ENCODE results near the gene HDAC4. TPM values are rescaled to one million over a fixed set of nuclear protein-coding genes. Genes with fewer than 3 reads are reported as not detected.

Gene HDAC4
- total and polyA plus RNA-seq, 2 of the 8 experiments (the other 6 are each of a cell fraction or from before 2014, with no cell fraction given): 15.4 to 31.5 TPM

GRCh38 chr2:239249776-239250175 lies 151.0 kb downstream of the HDAC4 start:
- H3K27me3 ChIP-seq (replicated peaks in 1 of 4; ENCODE audit: control insufficient read depth in 3 of 4, extremely low read depth in 1 of 4, insufficient read depth in 3 of 4, low read length in 3 of 4): no peaks in the 10 kb centered on the region; a peak in 1 of 7 replicates
- H4K20me1 ChIP-seq (replicated peaks in 1 of 2; ENCODE audit: control insufficient read depth in 1 of 2, insufficient read depth in 2 of 2, low read length in 2 of 2): peaks cover 14 to 28% of the 10 kb centered on the region in 2 experiments
- no peak overlapping the region for H2BK12ac ChIP-seq (ENCODE audit: low read depth, low read length)
- no peaks in the 10 kb centered on the region for H3K9me3 ChIP-seq (ENCODE audit: insufficient read depth in 2 of 2, low read depth in 1 of 2, low read length in 1 of 2)
- no peak overlapping the region for H4K5ac ChIP-seq (ENCODE audit: insufficient read length, low read depth, low read length)
- no peak overlapping the region for H3K56ac ChIP-seq (replicated peaks; ENCODE audit: insufficient read length, low read depth, low read length)
- DNase-seq (ENCODE audit: low read depth in 1 of 2, low spot score in 2 of 2): no peak
- no peaks in the 10 kb centered on the region for H3K23me2 ChIP-seq (ENCODE audit: low read depth, low read length)
- H4K91ac ChIP-seq (replicated peaks; ENCODE audit: insufficient read length, low read length): no peak overlapping the region
- ChIA-PET CTCF (ENCODE audit: partially characterized antibody) (interaction anchor here (0.6 to 1.7 kb wide), 5 partner anchors 10 to 142 kb away, joined by 3 read pairs; no protein-coding TSS in a partner anchor), POLR2A (ENCODE audit: partially characterized antibody) (interaction anchor here (1.7 kb wide), 1 partner anchor 89 kb away, joined by 4 read pairs; no protein-coding TSS in a partner anchor)
- no peak overlapping the region for H2AK5ac ChIP-seq (ENCODE audit: low read depth, low read length)
- WGBS, 2 experiments (ENCODE audit: extremely low coverage in 1 of 2, insufficient coverage in 1 of 2, insufficient read length in 1 of 2, insufficient replicate concordance in 2 of 2, low coverage in 1 of 2, low lambda C conversion rate in 2 of 2, missing lambda C conversion rate in 1 of 2): 91% methylated on average over 16 of the region's 17 CpGs; no CpG with 5 or more reads in 1 of the 2 experiments
- FAIRE-seq: no peak
- H3K27ac ChIP-seq (ENCODE audit: low read depth, low read length): no peak overlapping the region
- H2BK5ac ChIP-seq (ENCODE audit: low read depth, low read length): no peak overlapping the region
- TF ChIP-seq PHF8 (conservative IDR thresholded peaks at IDR 0.05; ENCODE audit: low read depth, low read length): no peak
- TF ChIP-seq RNF2 (IDR thresholded peaks at IDR 0.05; ENCODE audit: borderline replicate concordance, low read depth, low read length, missing control alignments, poor library complexity, severe bottlenecking): no peak
- H2BK120ac ChIP-seq (replicated peaks; ENCODE audit: low read depth, low read length): no peak overlapping the region
- no peak overlapping the region for H2BK20ac ChIP-seq (ENCODE audit: low read length)
- no peaks in the 10 kb centered on the region for H3K36me3 ChIP-seq (ENCODE audit: control insufficient read depth in 2 of 4, insufficient read depth in 4 of 4, low read length in 3 of 4)
- H2BK15ac ChIP-seq (ENCODE audit: low read length): no peak overlapping the region
- H4K8ac ChIP-seq (ENCODE audit: extremely low read depth, insufficient read depth, low read length): no peak overlapping the region; the same call in 1 of the 2 replicates
- H3K79me1 ChIP-seq (ENCODE audit: low read depth, low read length): peaks cover 21% of the 10 kb centered on the region
- H3K79me2 ChIP-seq (ENCODE audit: control insufficient read depth in 1 of 2, insufficient read depth in 2 of 2, low read length in 2 of 2): peaks cover 0 to 84% of the 10 kb centered on the region in 2 experiments; a peak in 2 of 4 replicates
- no peak overlapping the region for H3K14ac ChIP-seq (ENCODE audit: insufficient read length)
- no peak overlapping the region for H3K4ac ChIP-seq (replicated peaks; ENCODE audit: insufficient read length, low read depth, low read length)
- H3K9ac ChIP-seq (replicated peaks in 1 of 4; ENCODE audit: extremely low read depth in 1 of 4, low read depth in 3 of 4, low read length in 3 of 4): no peak overlapping the region
- H3K18ac ChIP-seq (ENCODE audit: extremely low read depth, low read length): no peak overlapping the region
- H3K4me1 ChIP-seq (replicated peaks in 1 of 4; ENCODE audit: control insufficient read depth in 3 of 4, insufficient read depth in 4 of 4, low read length in 3 of 4): peaks cover 0 to 13% (median 10%) of the 10 kb centered on the region in 4 experiments; a peak in 6 of 7 replicates
- no peak overlapping the region for H3K4me2 ChIP-seq (ENCODE audit: insufficient read depth in 1 of 2, low read depth in 2 of 2, low read length in 2 of 2)
- no peak overlapping the region for H2AFZ ChIP-seq (ENCODE audit: low read length)
- no peak overlapping the region for H3K23ac ChIP-seq (ENCODE audit: insufficient read length)
- H3K4me3 ChIP-seq (ENCODE audit: extremely low read depth in 1 of 4, insufficient read depth in 2 of 4, low read depth in 3 of 4, low read length in 4 of 4): no peak overlapping the region

All from H1 (cell line).